Pancreas (tissue), 10 donors: Measurements from ENCODE around the gene SETD7. TPM values are rescaled to one million over a fixed set of nuclear protein-coding genes. Genes with fewer than 3 reads are reported as not detected.
A peak's percentile ranks its signal among the peaks of the same experiment; 100 is the strongest.

ENCODE experiments used
- ATAC-seq, 4 donors: fragments of 200-7000 bp; cut with Tn5 transposase; one replicate each; pipeline versions ENCODE4 v1.8.0 to v1.9.1; 2020; ENCODE audit warnings: mild to moderate bottlenecking in 4 of 4, moderate library complexity in 4 of 4
- DNase-seq, 6 donors: peaks; one replicate each; pipeline ENCODE4 v3.0.0-alpha.2; 2020
- FAIRE-seq: peaks from 2 replicates; lab custom pipeline; 2012; peaks lifted over from hg19 to GRCh38; lab: Jason Lieb, UNC
- H3K27ac ChIP-seq, 4 donors: fragments of 200-600 bp; sonication (generic); 1 replicate in 3 of 4; 2 replicates in 1 of 4; pipeline versions ENCODE4 v1.5.0 to v1.8.0; 2020
- H3K27me3 ChIP-seq, 4 donors: fragments of 200-600 bp; one replicate each; pipeline ENCODE4 v1.8.0; 2021
- H3K36me3 ChIP-seq, 3 donors: fragments of 200-600 bp; sonication (generic) in 1 of 3; one replicate each; pipeline versions ENCODE4 v1.5.0 to v1.8.0; 2020 to 2021
- H3K4me1 ChIP-seq, 3 donors: fragments of 200-600 bp; one replicate each; pipeline ENCODE4 v1.8.0; 2021
- H3K4me3 ChIP-seq, 4 donors: fragments of 200-600 bp; sonication (generic) in 2 of 4; one replicate each; pipeline versions ENCODE4 v1.5.0 to v1.8.0; 2020 to 2021
- H3K9me3 ChIP-seq, 4 donors: fragments of 200-600 bp; one replicate each; pipeline ENCODE4 v1.8.0; 2021
- WGBS, 2 donors: extraction: QIAGEN DNeasy Blood & Tissue Kit; methylation state at CpG; one replicate each; pipeline ENCODE4 v1.1.7; 2013; 5-methylcytosine and 5-hydroxymethylcytosine counted together
- intact Hi-C, 3 donors: fragments of 100-400 bp; cut with DNase I; formaldehyde crosslinking; loops; one replicate each; pipeline versions ENCODE4 v1.11.1 to v1.14.2; 2022
- polyA plus RNA-seq, 2 donors: library from polyadenylated mRNA; stranded (reverse); fragments of 200-250 nt; gene quantifications; one replicate each; pipeline ENCODE4 v1.2.3, GENCODE V29; 2013
- total RNA-seq, 6 donors: library from RNA; stranded (reverse); fragmentation: NEBNext Ultra II Directional in 4 of 6; extraction: Animal tissue kit (Norgen Biotek cat#: 25700) in 4 of 6; gene quantifications; one replicate each; pipeline versions ENCODE4 v1.2.1 to v1.2.4, GENCODE V29; 2021 to 2023
- TF ChIP-seq, protein P1 (sequence below), 4 donors: fragments of 200-600 bp; sonication (generic) in 3 of 4; IDR thresholded peaks; one replicate each; pipeline versions ENCODE4 v1.5.0 to v1.8.0; 2021; ENCODE audit warnings: antibody characterized with exemption in 4 of 4
- donor health status: healthy with polysubstance abuse.
- donor health status: DM: no; HTN: no; CAD: no; lungs with moderate emphysema.
- donor health status: DM: no; HTN: no; CAD: no.
- donor health status: control.
- donor health status: control.
- donor health status: Bipolar disorder and iron deficiency.
- donor health status: DM: yes; HTN: yes; CAD: no.
- donor health status: DM: no; HTN: no; CAD: no.
- donor health status: DM: no; HTN: no; CAD: no.
- donor health status: DM: yes; HTN: yes; CAD: no.

SETD7 gene
- total and polyA plus RNA-seq, 8 donors: 7.1 to 25.1 (median 15.8) TPM

GRCh38 chr4:139554642-139554892 is 1.5 kb downstream of the SETD7 start:
- Histone ChIP-seq H3K9me3 (no peaks in the 10 kb centered on the region), H3K4me3 (peak overlapping the region in 3 of 4 donors; percentile 83 to 89 (median 86)), H3K4me1 (peaks cover 26 to 56% (median 28%) of the 10 kb centered on the region in 3 donors), H3K36me3 (no peaks in the 10 kb centered on the region), H3K27me3 (no peaks in the 10 kb centered on the region), H3K27ac (peak overlapping the region; percentile 96 to 99 (median 98))
- intact Hi-C loops: no loop called here
- no peak for FAIRE-seq
- no peak for ATAC-seq
- DNase-seq: no peak
- 23 to 27% methylated on average over 1 of the region's 1 CpG for WGBS, 2 donors
- TF ChIP-seq, protein P1, sequence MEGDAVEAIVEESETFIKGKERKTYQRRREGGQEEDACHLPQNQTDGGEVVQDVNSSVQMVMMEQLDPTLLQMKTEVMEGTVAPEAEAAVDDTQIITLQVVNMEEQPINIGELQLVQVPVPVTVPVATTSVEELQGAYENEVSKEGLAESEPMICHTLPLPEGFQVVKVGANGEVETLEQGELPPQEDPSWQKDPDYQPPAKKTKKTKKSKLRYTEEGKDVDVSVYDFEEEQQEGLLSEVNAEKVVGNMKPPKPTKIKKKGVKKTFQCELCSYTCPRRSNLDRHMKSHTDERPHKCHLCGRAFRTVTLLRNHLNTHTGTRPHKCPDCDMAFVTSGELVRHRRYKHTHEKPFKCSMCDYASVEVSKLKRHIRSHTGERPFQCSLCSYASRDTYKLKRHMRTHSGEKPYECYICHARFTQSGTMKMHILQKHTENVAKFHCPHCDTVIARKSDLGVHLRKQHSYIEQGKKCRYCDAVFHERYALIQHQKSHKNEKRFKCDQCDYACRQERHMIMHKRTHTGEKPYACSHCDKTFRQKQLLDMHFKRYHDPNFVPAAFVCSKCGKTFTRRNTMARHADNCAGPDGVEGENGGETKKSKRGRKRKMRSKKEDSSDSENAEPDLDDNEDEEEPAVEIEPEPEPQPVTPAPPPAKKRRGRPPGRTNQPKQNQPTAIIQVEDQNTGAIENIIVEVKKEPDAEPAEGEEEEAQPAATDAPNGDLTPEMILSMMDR (IDR thresholded peaks at IDR 0.05): no peak

- H3K9me3 ChIP-seq: no peaks in the 10 kb centered on the region
- no peaks in the 10 kb centered on the region for H3K36me3 ChIP-seq
- H3K27me3 ChIP-seq: no peaks in the 10 kb centered on the region
- peak overlapping the region in 2 of 4 donors; percentile 86 to 89 for H3K4me3 ChIP-seq
- TF ChIP-seq, protein P1 (IDR thresholded peaks at IDR 0.05): no peak
- FAIRE-seq (no peak), DNase-seq (no peak), ATAC-seq (no peak)
- H3K27ac ChIP-seq: peak overlapping the region in 3 of 4 donors; percentile 96 to 99 (median 98)
- WGBS, 2 donors: 37 to 42% methylated on average over 4 of the region's 4 CpGs
- peaks cover 23 to 52% (median 25%) of the 10 kb centered on the region in 3 donors for H3K4me1 ChIP-seq
- intact Hi-C loops: no loop called here
Observed at GRCh38 chr4:139553751-139554641, 2.0 kb downstream of the SETD7 start.

DNA sequence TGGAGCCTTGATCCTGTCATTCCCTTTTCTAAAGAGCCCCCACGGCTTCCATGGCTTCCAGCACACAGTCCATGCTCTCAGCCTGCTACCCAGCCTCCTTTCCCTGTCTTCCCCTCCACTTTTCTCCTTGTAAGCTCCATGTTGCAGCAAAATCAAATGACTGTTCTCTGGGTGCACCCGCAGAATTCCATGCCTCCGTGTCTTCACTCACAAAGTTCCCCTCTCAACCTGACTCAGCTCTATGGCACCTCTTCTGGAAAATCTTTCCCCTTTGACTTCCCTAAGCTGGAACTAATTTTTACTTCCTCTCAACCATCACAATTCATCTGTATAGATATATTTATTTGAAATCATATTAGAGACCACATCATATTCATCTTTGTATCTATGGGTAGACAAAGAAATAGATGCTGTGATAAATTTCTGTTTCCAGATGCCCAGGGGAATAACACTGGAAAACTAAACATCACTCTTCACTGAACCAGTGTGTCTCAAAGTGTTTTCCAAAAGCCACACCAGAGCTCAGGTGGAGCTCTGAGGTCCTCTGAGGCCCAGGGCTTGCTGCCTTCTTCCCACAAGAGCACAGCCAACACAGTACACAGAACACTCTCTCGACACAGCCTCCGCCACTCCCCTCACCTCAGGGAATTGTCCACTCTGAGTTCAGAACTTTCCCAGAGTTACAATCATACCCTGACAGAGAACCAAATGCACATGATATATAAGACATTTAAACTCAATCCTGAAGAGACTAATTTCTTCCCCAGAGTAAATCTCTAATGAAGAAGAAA is 3.3 kb downstream of the SETD7 start:
- no peak for FAIRE-seq
- H3K4me3 ChIP-seq: no peak overlapping the region
- H3K9me3 ChIP-seq: no peaks in the 10 kb centered on the region
- TF ChIP-seq, protein P1 (IDR thresholded peaks at IDR 0.05): no peak
- H3K36me3 ChIP-seq: no peaks in the 10 kb centered on the region
- no peak for DNase-seq
- peaks cover 15 to 43% (median 23%) of the 10 kb centered on the region in 3 donors for H3K4me1 ChIP-seq
- WGBS, 2 donors: 51 to 53% methylated on average over 5 of the region's 5 CpGs
- ATAC-seq: no peak
- intact Hi-C loops: no loop called here
- H3K27ac ChIP-seq: peak overlapping the region in 2 of 4 donors; percentile 50 to 98
- no peaks in the 10 kb centered on the region for H3K27me3 ChIP-seq

DNA sequence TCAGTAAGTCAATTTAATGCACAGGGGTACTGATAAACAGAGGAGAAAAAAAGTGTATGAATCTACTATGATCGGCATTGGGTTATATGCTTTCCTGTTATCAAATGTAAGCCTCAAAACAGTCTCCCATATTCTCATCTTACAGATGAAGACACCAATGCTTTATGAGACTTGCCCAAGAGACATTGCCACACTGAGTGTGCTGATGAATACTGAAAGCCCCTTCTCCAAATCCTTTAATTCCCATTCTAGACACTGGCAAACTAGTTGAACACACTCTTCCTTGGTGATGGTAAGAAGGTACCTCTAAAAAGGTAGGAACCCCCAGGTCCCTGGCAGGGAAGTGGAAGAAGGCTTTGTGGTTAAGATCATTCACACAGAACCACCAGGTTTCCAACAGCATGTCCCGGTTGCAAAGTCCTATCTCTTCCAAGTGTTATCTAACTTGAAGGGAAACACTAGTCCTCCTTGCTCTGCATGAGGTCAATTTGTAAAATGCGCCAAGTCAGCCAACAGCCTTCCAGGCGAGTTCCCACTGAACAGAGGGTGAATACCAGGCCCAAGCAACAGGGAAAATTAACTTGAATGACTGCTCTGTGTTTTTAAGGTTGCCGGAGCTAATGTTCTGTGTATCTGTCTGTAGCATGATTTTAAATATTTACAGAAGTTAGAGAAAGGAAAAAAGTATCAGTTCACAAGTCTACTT is 5.1 kb downstream of the SETD7 start:
- Histone ChIP-seq H3K9me3 (no peaks in the 10 kb centered on the region), H3K4me3 (no peak overlapping the region), H3K27me3 (no peaks in the 10 kb centered on the region), H3K36me3 (peaks cover 0 to 9% (median 0%) of the 10 kb centered on the region in 3 donors), H3K4me1 (peaks cover 14 to 37% (median 23%) of the 10 kb centered on the region in 3 donors), H3K27ac (peak overlapping the region in 2 of 4 donors; percentile 1 to 16)
- ATAC-seq: no peak
- TF ChIP-seq, protein P1 (IDR thresholded peaks at IDR 0.05): no peak
- intact Hi-C loops: no loop called here
- FAIRE-seq: no peak
- peak in 1 of 6 donors; percentile 33 for DNase-seq
- WGBS, 2 donors: 24 to 27% methylated on average over 5 of the region's 5 CpGs
